Left ventricle myocardium inferior (tissue), 1 donor: ENCODE data around the gene COPA. TPM values are rescaled to one million over a fixed set of nuclear protein-coding genes. Genes with fewer than 3 reads are reported as not detected.

Experiments
- DNase-seq: peaks from one replicate; pipeline ENCODE4 v3.0.0-alpha.2; 2020
- H3K27ac ChIP-seq: fragments of 200-600 bp; replicated peaks from 2 replicates; pipeline ENCODE4 v1.8.0; 2021
- H3K27me3 ChIP-seq: fragments of 200-600 bp; 2 replicates; pipeline ENCODE4 v1.8.0; 2021; ENCODE audit warnings: low read depth
- H3K36me3 ChIP-seq: fragments of 200-600 bp; 2 replicates; pipeline ENCODE4 v1.8.0; 2021
- H3K4me1 ChIP-seq: fragments of 200-600 bp; 2 replicates; pipeline ENCODE4 v1.8.0; 2021
- H3K4me3 ChIP-seq: fragments of 200-600 bp; 2 replicates; pipeline ENCODE4 v1.8.0; 2021; ENCODE audit warnings: mild to moderate bottlenecking, moderate library complexity
- H3K9me3 ChIP-seq: fragments of 200-600 bp; replicated peaks from 2 replicates; pipeline ENCODE4 v1.8.0; 2021
- CTCF ChIP-seq: fragments of 200-600 bp; IDR thresholded peaks from 2 replicates; pipeline ENCODE4 v1.8.0; 2021; ENCODE audit warnings: antibody characterized with exemption, mild to moderate bottlenecking, borderline replicate concordance
- intact Hi-C: fragments of 100-400 bp; cut with micrococcal nuclease; formaldehyde crosslinking; loops from one replicate; pipeline ENCODE4 v1.11.0; 2022
- total RNA-seq: library from RNA; stranded (reverse); fragmentation: NEBNext Ultra II Directional; extraction: Animal tissue kit (Norgen Biotek cat#: 25700); gene quantifications from one replicate; pipeline ENCODE4 v1.2.1, GENCODE V29; 2021
- donor health status: DM: no; HTN: yes; CAD: no; lungs with severe emphysema.

The COPA gene
- total RNA-seq, 1 donor from 2014 or later: 90.4 TPM

GRCh38 chr1:160309571-160309970 is 33.5 kb downstream of the COPA start:
- intact Hi-C loops: no loop called here
- Histone ChIP-seq H3K36me3 (peaks cover 100% of the 10 kb centered on the region), H3K9me3 (no peaks in the 10 kb centered on the region), H3K27ac (no peak overlapping the region), H3K27me3 (no peaks in the 10 kb centered on the region), H3K4me1 (peaks cover 20% of the 10 kb centered on the region), H3K4me3 (no peak overlapping the region)
- no peak for DNase-seq
- no peak for TF ChIP-seq CTCF

- Histone ChIP-seq H3K36me3 (peaks cover 100% of the 10 kb centered on the region), H3K4me3 (no peak overlapping the region), H3K4me1 (peaks cover 20% of the 10 kb centered on the region), H3K27ac (peak overlapping the region; percentile 21), H3K9me3 (no peaks in the 10 kb centered on the region), H3K27me3 (no peaks in the 10 kb centered on the region)
- DNase-seq: no peak
- no peak for TF ChIP-seq CTCF
- intact Hi-C loops: no loop called here
Observed at GRCh38 chr1:160309185-160309557, 33.9 kb downstream of the COPA start.

- DNase-seq: no peak
- Histone ChIP-seq H3K27me3 (no peaks in the 10 kb centered on the region), H3K4me1 (peaks cover 20% of the 10 kb centered on the region), H3K9me3 (no peaks in the 10 kb centered on the region), H3K27ac (peak overlapping the region; percentile 67), H3K36me3 (peaks cover 100% of the 10 kb centered on the region), H3K4me3 (no peak overlapping the region)
- intact Hi-C loops: no loop called here
- no peak for TF ChIP-seq CTCF
Observed at GRCh38 chr1:160308451-160309184, 34.4 kb downstream of the COPA start.

- Histone ChIP-seq H3K4me3 (no peak overlapping the region), H3K27me3 (no peaks in the 10 kb centered on the region), H3K4me1 (peaks cover 20% of the 10 kb centered on the region), H3K27ac (peak overlapping the region; percentile 67), H3K36me3 (peaks cover 100% of the 10 kb centered on the region), H3K9me3 (no peaks in the 10 kb centered on the region)
- TF ChIP-seq CTCF: no peak
- DNase-seq: no peak
- intact Hi-C loops: no loop called here
Observed at GRCh38 chr1:160307118-160307791, 35.8 kb downstream of the COPA start.

- intact Hi-C loops: no loop called here
- H3K9me3 ChIP-seq: no peaks in the 10 kb centered on the region
- no peak overlapping the region for H3K27ac ChIP-seq
- H3K4me3 ChIP-seq: no peak overlapping the region
- H3K36me3 ChIP-seq: peaks cover 100% of the 10 kb centered on the region
- no peaks in the 10 kb centered on the region for H3K27me3 ChIP-seq
- H3K4me1 ChIP-seq: no peaks in the 10 kb centered on the region
- TF ChIP-seq CTCF: no peak
- no peak for DNase-seq
Observed at GRCh38 chr1:160300173-160300572, 42.9 kb downstream of the COPA start.
